GM19395 (cell line): Measurements from ENCODE around the gene GPLD1.

Experiments
- ATAC-seq: cut with Tn5 transposase; IDR thresholded peaks from one replicate; pipeline ENCODE4 v1.9.1; 2021; ENCODE audit warnings: mild to moderate bottlenecking, moderate library complexity; ENCODE audit not compliant: unreplicated experiment

GPLD1 gene

GRCh38 chr6:24500683-24501082, 11.3 kb upstream of the GPLD1 start:
- ATAC-seq = no peak

- ATAC-seq = no peak
These were observed 8.0 kb upstream of the GPLD1 start for GRCh38 chr6:24497254-24497970.

- peak; percentile 71 for ATAC-seq
These were observed 5.7 kb upstream of the GPLD1 start, which contains the start of gene ALDH5A1 for GRCh38 chr6:24494821-24495795. Gene ALDH5A1, plus strand, starts transcription at chr6:24494969. Its CDS starts 28 bp downstream, at chr6:24494997.

GRCh38 chr6:24493945-24494820, 4.8 kb upstream of the GPLD1 start:
- ATAC-seq = peak; percentile 15

GRCh38 chr6:24492475-24492874, 3.1 kb upstream of the GPLD1 start:
- ATAC-seq = no peak

GRCh38 chr6:24490948-24491347, 1.6 kb upstream of the GPLD1 start:
- no peak for ATAC-seq

GRCh38 chr6:24489881-24490280, 503 bp upstream of the GPLD1 start:
- no peak for ATAC-seq

- ATAC-seq = no peak
These were observed 3.3 kb downstream of the GPLD1 start for GRCh38 chr6:24486065-24486464.

- ATAC-seq = no peak
These were observed 4.6 kb downstream of the GPLD1 start for GRCh38 chr6:24484657-24485323.

GRCh38 chr6:24481449-24481848, 7.9 kb downstream of the GPLD1 start:
- no peak for ATAC-seq

- ATAC-seq = no peak
These were observed 8.7 kb downstream of the GPLD1 start for GRCh38 chr6:24480705-24481104.

GRCh38 chr6:24478903-24479302, 10.5 kb downstream of the GPLD1 start:
- ATAC-seq = no peak

GRCh38 chr6:24477070-24477469, 12.3 kb downstream of the GPLD1 start:
- no peak for ATAC-seq

GRCh38 chr6:24476631-24477030, 12.7 kb downstream of the GPLD1 start:
- ATAC-seq = no peak

- ATAC-seq = no peak
These were observed 17.2 kb downstream of the GPLD1 start for GRCh38 chr6:24472181-24472580.

- ATAC-seq = no peak
These were observed 19.6 kb downstream of the GPLD1 start for GRCh38 chr6:24469811-24470210.

GRCh38 chr6:24464253-24465038, 24.9 kb downstream of the GPLD1 start:
- no peak for ATAC-seq

- ATAC-seq = no peak
These were observed 28.4 kb downstream of the GPLD1 start for GRCh38 chr6:24460966-24461365.

GRCh38 chr6:24458941-24459340, 30.4 kb downstream of the GPLD1 start:
- ATAC-seq = no peak

- no peak for ATAC-seq
These were observed 31.2 kb downstream of the GPLD1 start for GRCh38 chr6:24458134-24458533.
